ENCODE measurements around the gene TTLL4.

The TTLL4 gene, protein sequence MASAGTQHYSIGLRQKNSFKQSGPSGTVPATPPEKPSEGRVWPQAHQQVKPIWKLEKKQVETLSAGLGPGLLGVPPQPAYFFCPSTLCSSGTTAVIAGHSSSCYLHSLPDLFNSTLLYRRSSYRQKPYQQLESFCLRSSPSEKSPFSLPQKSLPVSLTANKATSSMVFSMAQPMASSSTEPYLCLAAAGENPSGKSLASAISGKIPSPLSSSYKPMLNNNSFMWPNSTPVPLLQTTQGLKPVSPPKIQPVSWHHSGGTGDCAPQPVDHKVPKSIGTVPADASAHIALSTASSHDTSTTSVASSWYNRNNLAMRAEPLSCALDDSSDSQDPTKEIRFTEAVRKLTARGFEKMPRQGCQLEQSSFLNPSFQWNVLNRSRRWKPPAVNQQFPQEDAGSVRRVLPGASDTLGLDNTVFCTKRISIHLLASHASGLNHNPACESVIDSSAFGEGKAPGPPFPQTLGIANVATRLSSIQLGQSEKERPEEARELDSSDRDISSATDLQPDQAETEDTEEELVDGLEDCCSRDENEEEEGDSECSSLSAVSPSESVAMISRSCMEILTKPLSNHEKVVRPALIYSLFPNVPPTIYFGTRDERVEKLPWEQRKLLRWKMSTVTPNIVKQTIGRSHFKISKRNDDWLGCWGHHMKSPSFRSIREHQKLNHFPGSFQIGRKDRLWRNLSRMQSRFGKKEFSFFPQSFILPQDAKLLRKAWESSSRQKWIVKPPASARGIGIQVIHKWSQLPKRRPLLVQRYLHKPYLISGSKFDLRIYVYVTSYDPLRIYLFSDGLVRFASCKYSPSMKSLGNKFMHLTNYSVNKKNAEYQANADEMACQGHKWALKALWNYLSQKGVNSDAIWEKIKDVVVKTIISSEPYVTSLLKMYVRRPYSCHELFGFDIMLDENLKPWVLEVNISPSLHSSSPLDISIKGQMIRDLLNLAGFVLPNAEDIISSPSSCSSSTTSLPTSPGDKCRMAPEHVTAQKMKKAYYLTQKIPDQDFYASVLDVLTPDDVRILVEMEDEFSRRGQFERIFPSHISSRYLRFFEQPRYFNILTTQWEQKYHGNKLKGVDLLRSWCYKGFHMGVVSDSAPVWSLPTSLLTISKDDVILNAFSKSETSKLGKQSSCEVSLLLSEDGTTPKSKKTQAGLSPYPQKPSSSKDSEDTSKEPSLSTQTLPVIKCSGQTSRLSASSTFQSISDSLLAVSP

DNA sequence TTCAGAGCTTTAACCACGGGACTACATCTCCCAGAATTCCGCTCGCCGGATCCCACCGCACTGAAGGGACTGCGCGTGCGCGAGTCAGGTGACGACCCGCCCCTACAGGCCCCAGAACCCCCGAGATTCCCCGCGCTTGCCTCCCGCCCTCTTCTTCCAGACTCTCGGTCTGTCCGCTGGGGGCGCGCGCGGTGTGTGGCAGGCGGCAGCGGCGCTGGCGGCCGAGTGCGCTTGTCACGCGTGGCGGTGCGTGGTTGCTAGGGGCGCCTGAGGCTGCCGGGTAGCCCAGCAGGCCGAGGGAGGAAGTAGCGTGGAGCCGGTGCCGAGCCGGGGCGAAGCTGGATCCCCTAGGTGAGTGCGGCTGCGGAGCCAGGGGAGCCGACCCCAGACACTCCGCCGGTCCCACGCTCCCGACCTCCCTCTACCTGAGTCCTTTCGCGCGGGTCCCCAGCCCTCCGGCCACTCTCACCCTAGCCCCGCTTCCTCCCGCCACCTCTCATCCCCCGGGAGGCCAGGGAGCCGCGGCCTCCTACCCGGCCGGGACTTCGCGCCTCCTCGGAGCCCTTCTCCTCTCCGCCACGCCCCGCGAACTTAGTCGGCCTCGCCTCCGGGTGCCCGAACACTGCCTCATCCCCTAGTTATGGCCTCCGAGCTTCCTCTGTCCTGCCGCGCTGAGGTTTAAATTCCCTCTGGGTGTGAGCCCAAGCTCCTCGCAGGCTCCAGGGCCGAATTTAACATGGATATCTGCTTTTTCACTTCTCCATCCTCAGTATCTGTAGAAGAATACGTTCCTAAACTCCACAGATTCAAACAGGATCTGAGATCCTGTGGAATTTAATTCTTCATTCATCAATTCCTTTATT, at the start of gene TTLL4:
TTLL4 (plus strand) TSS at position 149 of the 863 bp plus-strand sequence. CDS start 26,842 bp downstream, outside the sequence.
- peak; percentile 99 for DNase-seq (ENCODE audit: low read depth)

DNA sequence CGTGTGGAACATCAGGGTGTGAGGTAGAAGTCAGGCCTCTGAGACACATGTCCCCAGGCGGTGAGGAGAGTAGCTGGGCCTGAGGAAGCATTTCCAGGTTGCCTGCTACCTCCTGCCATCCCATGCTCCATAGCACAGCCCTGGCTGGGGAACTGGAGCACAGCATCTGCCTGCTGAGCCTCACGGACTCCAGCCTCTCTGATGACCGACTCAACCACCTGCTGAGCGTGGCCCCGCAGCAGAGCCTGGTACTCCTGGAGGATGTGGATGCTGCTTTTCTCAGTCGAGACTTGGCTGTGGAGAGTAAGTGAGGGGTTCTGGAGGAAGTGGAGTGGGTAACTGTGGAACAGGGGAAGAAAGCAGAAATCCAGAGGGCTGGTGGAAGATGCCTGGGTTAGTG, 48.3 kb upstream of the TTLL4 start:
- DNase-seq (ENCODE audit: low read depth), result no peak

DNA sequence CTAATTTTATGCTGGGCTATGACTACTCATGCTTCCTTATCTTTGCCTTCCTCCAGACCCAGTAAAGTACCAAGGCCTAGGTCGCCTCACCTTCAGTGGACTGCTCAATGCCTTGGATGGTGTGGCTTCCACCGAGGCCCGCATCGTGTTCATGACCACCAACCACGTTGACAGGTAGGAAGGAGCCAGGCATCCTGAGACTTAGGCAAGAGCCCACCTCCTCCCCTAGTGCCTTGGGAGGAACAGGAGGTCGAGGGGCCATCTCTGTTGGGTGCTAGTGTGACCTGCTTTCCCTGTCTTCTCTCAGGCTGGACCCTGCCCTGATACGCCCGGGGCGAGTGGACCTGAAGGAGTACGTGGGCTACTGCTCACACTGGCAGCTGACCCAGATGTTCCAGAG, 47.8 kb upstream of the TTLL4 start:
- DNase-seq (ENCODE audit: low read depth), result no peak

DNA sequence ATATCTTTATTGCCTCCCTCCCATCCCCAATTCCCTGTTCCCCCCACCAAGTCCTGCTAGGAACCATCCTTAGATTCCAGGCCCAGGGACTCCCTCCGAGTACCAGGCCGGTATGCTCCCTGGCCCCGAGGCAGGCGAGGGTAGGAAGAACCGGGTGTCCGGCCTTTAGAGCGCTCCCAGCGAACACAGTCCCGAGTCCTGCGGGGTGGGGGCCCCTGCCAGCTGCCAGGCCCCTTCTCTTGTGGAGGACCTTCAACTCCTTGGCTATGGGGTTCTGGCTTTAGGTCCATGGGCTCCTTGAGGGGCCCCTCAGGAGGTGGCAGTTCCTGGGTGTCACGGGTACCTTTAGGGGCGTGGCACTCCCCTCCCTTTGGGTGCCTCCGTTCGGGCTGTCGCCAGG, 46.7 kb upstream of the TTLL4 start:
- DNase-seq (ENCODE audit: low read depth), result no peak

DNA sequence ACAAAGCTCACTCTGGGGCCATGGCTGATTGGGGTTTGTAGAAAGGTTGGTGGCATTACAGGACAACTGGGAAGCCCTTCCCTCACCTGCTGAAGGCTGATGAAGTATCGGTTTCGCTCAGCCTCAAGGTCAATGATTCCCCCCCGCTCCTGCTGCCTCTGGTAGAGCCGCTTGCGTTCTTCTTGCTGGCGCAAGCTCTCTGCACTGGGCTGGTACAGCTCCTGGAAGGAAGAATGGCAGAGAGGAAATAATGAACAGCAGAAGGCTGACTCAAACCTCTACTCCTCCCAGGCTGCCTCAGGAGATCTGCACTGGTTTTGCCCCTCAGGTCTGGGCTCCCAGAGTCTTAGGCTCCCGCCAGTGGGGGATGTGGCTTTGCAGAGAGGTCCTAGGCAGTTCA, 46.0 kb upstream of the TTLL4 start:
- DNase-seq (ENCODE audit: low read depth), result no peak

DNA sequence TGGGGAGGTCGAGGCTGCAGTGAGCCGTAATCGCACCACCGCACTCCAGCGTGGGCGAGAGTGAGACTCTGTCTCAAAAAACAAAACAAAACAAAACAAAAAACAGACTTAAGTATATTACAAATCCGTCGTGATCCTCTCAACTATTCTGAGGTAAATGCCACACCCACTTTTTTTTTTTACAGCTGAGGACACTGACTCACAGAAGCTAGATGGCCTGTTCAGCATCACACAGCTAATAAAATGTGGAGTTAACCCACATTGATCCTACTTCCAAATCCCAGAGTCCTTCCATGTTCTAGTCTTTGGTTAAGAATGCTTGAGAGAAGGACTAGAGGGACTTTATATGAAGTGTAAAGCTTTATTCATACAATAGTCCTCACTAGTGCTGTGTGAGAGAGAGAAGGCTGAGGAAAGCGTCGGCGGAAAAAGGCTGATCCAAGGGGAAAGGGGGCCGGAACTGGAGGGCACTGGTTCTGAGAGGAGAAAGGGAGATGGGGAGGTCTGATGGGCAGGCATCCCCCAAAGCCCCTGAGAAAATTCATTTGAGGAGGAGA, 39.5 kb upstream of the TTLL4 start:
- DNase-seq (ENCODE audit: low read depth), result no peak

DNA sequence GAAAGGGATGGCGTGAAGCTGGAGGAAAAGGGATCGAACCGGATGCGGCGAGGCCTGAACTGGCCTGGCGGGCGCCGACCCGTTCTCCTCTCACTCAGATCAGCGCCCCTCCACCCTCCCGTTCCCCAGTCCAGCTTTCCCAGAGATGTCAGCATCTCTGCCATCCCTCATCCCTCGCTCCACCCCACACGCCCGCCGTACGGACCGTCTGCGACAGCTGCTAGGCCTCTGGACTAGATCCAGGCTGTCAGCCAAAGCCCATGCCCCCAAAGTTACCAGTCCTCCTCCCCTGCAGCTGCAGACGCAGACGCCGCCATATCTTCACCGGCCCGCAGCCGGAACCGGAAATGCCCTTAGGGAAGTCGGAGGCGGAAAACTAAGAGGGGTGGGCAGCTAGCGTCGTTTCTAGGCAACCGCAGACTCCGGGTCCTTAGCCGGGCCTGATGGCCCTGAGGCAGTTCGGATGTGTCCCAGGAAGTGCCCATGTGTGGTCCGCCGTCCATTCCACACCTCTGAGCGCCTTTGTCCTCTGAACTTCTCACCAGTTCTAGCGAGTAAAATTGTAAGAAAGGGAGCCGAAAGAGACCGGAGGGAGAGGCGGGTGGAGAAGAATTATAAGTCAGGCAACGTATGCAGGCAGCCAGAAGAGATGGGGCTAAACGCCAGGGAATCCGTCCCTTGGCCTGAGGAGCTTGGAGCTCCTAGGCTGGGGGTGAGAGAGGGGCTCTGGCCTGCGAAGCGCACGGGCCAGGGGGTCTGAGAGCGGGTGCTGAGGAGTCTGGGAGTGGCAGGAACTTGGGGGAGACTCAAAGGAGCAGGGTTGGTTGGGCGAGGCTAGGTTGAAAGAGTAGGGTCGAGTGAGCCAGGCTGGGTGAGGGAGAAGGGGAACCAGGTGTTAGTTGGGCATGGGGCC, 38.7 kb upstream of the TTLL4 start, which contains the start of the genes RNF25 and STK36:
RNF25 (minus strand) TSS at position 349 of the 913 bp plus-strand sequence; CDS start at position 317, 32 bp downstream.
STK36 (plus strand) TSS at position 433 of the 913 bp plus-strand sequence. CDS start 744 bp downstream, outside the sequence.
- DNase-seq (ENCODE audit: low read depth), result peak; percentile 71

DNA sequence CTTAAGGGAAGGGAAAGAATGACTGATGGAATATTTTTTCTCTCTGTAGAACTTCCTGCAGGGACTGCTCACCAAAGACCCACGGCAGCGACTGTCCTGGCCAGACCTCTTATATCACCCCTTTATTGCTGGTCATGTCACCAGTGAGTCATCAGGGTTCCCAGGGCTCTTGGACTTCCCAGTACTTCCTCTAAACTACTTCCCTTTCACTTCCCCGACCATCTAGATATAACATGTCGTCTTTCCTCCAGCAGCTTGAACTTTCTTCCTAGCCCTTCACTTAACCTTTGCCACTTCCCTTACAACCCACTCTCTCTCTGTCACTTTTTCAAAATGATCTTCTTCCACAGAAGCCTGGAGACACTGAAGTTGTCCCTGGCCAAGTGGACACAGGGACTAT, 31.5 kb upstream of the TTLL4 start:
- no peak for DNase-seq (ENCODE audit: low read depth)

DNA sequence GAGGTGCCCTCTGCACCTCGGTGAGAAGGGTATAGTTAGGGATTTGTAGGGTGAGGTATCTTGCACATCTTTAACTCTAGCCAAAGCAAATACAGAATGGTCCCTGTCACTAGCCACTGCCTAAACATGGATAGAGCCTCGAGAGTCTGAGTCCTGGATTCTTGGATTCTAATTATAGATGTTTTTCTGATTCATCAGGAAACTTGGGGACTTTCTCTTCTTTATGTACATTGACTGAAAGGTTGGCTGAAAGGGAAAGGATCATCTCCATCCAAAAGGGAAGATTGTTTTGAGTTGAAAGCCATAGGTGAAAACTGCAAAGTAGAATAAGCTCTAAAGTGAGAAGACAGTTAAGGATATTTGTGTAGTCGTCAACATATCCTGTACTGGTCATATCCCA, 30.6 kb upstream of the TTLL4 start:
- no peak for DNase-seq (ENCODE audit: low read depth)

DNA sequence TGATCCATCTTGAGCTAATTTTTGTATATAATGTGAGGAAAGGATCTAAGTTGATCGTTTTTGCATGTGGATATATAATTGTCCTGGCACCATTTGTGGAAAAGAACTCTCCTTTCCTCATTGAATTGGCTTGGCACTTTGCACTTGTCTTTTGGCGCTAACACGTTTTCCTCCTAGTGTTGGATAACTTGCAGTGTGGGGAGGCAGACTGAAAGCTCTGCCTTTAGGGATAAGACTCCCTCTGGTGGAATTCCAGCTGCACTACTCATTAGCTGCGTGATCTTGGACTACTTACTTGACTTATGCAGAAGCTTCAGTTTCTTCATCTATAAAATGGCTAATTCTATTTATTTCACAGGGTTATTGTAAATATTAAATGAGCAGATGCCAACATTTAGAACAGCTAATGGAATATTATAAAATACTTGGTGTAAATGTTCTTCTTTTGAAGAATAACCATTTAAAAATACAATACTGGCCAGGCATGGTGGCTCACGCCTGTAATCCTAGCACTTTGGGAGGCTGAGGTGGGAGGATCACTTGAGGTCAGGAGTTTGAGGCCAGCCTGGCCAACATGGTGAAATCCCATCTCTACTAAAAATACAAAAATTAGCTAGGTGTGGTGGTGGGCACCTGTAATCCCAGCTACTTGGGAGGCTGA, 23.1 kb upstream of the TTLL4 start:
- peak; percentile 27 for DNase-seq (ENCODE audit: low read depth)

DNA sequence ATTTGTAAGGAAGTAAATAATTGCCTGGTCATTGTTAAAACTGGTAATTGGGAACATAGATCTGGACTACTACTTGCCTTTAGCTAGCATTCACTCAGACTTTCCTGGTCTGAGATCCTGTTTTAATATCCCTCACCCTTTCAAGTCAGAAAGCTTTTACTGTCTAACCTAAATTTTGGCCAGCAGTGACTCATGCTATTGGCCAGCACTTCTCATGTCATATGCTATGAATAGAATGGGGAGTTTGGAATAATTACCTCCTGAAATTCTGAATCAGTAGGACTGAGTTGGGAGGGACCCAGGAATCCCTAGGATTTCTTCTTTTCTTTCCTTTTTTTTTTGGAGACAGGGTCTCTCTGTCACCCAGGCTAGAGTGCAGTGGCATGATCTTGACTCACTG, 19.4 kb upstream of the TTLL4 start:
- no peak for DNase-seq (ENCODE audit: low read depth)

DNA sequence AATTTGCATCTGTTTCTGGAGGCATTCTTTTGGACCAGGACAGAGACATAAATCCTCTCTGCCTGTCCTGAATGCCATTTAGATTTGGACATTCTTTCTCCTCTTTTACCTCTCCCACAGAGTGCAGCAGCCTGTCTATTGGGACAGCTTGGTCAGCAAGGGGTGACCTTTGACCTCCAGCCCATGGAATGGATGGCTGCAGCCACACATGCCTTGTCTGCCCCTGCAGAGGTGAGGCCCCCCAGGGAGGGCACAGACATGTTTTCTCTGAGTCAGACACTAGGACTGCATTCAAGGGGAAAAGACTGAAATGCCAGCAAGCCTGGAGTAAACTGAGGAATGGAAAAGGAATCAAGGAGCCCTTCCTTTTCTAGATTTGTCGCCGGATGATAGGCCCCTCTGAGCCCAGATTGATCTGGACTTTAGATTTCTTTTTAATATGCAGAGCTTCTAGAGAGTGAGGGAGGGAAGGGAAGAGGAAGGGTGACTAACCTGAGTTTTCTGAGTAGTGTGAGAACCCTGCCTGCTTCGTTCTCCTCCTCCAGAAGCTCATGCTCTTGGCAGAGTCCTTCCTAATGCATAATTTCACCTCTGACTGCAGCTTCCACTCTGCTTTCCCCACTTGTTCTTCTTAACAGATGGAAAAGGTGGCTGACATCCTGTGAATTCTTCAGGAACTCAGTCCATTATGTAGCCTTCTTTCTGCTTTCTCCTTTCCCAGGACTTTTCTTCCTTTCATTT, 16.1 kb upstream of the TTLL4 start:
- DNase-seq (ENCODE audit: low read depth), result no peak

DNA sequence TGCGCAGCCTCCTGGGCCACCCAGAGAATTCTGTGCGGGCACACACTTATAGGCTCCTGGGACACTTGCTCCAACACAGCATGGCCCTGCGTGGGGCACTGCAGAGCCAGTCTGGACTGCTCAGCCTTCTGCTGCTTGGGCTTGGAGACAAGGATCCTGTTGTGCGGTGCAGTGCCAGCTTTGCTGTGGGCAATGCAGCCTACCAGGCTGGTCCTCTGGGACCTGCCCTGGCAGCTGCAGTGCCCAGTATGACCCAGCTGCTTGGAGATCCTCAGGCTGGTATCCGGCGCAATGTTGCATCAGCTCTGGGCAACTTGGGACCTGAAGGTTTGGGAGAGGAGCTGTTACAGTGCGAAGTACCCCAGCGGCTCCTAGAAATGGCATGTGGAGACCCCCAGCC, 11.8 kb upstream of the TTLL4 start:
- no peak for DNase-seq (ENCODE audit: low read depth)

DNA sequence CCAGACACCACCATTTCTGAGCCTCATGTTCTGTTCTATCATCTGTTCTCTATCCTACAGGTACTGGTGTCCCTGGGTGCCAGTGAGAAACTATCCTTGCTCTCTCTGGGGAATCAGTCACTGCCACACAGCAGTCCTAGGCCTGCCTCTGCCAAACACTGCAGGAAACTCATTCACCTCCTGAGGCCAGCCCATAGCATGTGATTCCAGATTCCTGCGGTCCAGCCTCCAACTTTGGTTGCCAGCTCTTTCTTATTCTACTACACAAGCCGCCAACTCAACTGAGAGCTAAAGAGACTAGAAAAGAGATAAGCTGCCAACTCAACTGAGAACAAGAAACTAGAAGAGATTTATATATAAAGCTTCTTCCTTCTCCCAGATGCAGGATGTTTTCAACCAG, 8.8 kb upstream of the TTLL4 start:
- DNase-seq (ENCODE audit: low read depth), result no peak

DNA sequence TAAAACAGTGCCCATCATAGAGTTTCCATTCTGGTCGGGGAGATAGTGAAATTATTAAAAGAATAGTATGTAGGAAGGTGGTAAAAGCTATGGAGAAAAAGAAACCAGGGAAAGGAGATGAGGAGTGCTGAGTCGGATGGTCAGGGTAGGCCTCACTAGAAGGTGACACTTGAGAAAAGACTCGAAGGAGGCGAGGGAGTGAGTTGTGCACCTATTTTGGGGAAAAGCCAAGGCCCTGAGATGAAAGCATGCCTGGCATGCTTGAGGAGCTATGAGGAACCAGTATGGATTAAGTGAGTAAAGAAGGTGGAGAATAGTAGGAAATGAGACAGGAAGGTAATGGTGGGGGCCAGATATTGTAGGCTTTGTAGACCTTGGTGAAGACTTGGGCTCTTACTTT, 7.3 kb upstream of the TTLL4 start:
- no peak for DNase-seq (ENCODE audit: low read depth)

DNA sequence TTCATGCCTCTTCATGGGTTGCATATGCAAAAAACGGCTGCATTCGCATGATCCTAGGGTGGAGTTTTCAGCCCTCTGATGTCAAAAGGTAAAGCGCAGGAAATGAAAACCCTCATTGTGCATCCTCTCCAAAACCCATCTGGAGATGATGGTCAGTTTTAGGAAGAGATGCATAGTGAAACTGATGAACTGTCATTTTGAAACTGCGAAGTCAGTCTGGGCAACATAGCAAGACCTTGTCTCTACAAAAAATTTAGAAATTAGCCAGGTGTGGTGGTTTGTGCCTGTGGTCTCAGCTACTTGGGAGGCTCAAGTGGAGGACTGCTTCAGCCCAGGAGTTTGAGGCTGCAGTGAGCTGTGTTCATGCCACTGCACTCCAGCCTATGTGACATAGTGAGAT, 2.5 kb upstream of the TTLL4 start:
- DNase-seq (ENCODE audit: low read depth), result no peak

DNA sequence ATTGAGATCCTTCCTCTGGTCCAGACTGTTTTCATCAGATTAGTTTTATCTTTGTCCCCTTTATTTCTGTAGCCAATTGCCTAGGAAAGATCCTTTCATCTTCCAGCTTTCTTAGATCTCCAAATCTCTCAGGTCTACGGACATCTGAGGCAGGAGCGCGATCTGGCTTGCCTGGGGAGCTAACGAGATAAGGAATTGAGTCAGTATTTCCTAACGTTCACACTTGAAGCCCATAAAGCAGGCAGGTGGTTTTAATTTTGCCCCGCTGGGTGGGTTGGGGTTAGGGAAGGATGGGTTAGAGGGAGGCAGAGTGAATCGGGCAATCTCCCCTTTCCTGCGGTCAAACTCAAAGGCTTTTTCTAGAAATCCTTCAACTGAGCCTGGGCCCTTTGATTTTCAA, 727 bp upstream of the TTLL4 start:
- DNase-seq (ENCODE audit: low read depth), result no peak

DNA sequence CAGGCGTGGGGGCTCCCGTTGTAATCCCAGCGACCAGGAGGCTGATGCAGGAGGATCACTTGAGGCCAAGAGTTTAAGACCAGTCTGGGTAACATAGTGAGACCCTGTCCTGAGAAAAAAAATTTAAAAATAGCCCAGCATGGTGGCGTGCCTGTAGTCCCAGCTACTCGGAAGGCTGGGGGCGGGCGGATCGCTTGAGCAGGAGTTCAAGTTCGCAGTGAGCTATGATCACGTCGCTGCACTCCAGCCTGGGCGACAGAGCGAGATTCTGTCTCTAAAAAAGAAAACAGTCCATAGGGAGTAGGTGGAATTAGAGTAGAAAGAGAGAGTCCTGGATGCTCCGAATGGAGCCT, 325 bp upstream of the TTLL4 start:
- DNase-seq (ENCODE audit: low read depth), result no peak

DNA sequence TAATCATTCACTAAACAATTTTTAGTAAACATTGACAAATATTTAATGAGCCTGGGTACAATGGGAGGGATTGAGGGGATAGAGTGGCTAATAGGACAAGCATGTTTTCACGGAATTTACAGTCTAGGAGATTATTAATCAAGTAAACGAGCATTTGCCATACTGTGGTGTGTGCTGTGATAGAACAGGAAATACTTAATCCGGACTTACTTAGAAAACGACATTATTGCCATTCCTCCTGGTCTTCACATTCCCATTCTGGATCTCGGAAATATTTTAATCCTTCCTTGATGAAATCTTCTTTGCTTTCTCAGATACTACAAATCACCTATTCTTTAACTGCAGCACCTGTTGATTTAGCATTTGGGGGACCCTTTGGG, 905 bp downstream of the TTLL4 start:
- DNase-seq (ENCODE audit: low read depth), result no peak
